ES-I3 (cell line): Measurements from ENCODE around the gene PATL2.
"Not testable (repeated sequence)": the region's sequence is repeated elsewhere in the genome, so short reads cannot be mapped to it uniquely, and the experiment has no call there.

Experiments used
- H3K36me3 ChIP-seq: 2 replicates; pipeline ENCODE4 v1.6.1; 2013; ENCODE audit warnings: mild to moderate bottlenecking, low read length, control low read depth, moderate library complexity; ENCODE audit not compliant: insufficient read depth
- H3K4me1 ChIP-seq: 2 replicates; pipeline ENCODE4 v1.6.1; 2013; ENCODE audit warnings: mild to moderate bottlenecking, control low read depth, low read length; ENCODE audit not compliant: insufficient read depth
- H3K9ac ChIP-seq: 2 replicates; pipeline ENCODE4 v1.6.1; 2013; ENCODE audit warnings: low read depth, mild to moderate bottlenecking, low read length, moderate library complexity
- H3K9me3 ChIP-seq: 2 replicates; pipeline ENCODE4 v1.6.1; 2013; ENCODE audit warnings: mild to moderate bottlenecking, low read length, moderate library complexity; ENCODE audit not compliant: control insufficient read depth, insufficient read depth

PATL2 gene

GRCh38 chr15:44711096-44711742 is at the start of gene PATL2, which contains the start of gene B2M:
Gene PATL2, minus strand, starts transcription at chr15:44711323. Its CDS starts 34,833 bp downstream, at chr15:44676490.
Gene B2M, plus strand, starts transcription at chr15:44711517. Its CDS starts 30 bp downstream, at chr15:44711547.
- Histone ChIP-seq H3K9ac (peak within 1 kb of the TSS; percentile 95), H3K4me1 (no peaks in the 10 kb centered on the region), H3K9me3 (no peaks in the 10 kb centered on the region), H3K36me3 (peaks cover 4% of the 10 kb centered on the region; the same call in 1 of the 2 replicates)

GRCh38 chr15:44753345-44753744 is 42.2 kb upstream of the PATL2 start:
- Histone ChIP-seq H3K4me1 (no peaks in the 10 kb centered on the region), H3K9me3 (no peaks in the 10 kb centered on the region; the same call in 1 of the 2 replicates), H3K9ac (no peak overlapping the region), H3K36me3 (no peaks in the 10 kb centered on the region)

GRCh38 chr15:44743454-44743853 is 32.3 kb upstream of the PATL2 start:
- H3K9ac ChIP-seq, H3K36me3 ChIP-seq, H3K9me3 ChIP-seq, H3K4me1 ChIP-seq: not testable (repeated sequence)

GRCh38 chr15:44739222-44739847 is 28.2 kb upstream of the PATL2 start:
- not testable (repeated sequence) for H3K9ac ChIP-seq, H3K9me3 ChIP-seq, H3K36me3 ChIP-seq, H3K4me1 ChIP-seq

GRCh38 chr15:44738340-44738984 is 27.3 kb upstream of the PATL2 start:
- H3K9me3 ChIP-seq = no peaks in the 10 kb centered on the region
- H3K36me3 ChIP-seq = no peaks in the 10 kb centered on the region
- peaks cover 3% of the 10 kb centered on the region; the same call in 1 of the 2 replicates for H3K4me1 ChIP-seq
- H3K9ac ChIP-seq = no peak overlapping the region

- no peak within 1 kb of the TSS for H3K9ac ChIP-seq
- H3K36me3 ChIP-seq = no peaks in the 10 kb centered on the region
- H3K9me3 ChIP-seq = no peaks in the 10 kb centered on the region
- H3K4me1 ChIP-seq = peaks cover 3% of the 10 kb centered on the region; the same call in 1 of the 2 replicates
Observed at GRCh38 chr15:44736181-44736765, 25.1 kb upstream of the PATL2 start, which contains the start of gene TRIM69. Gene TRIM69, plus strand, starts transcription at chr15:44736528. Its CDS starts 177 bp downstream, at chr15:44736705.

GRCh38 chr15:44735482-44736180 is 24.5 kb upstream of the PATL2 start:
- H3K9ac ChIP-seq = no peak overlapping the region
- H3K4me1 ChIP-seq = peaks cover 3% of the 10 kb centered on the region; the same call in 1 of the 2 replicates
- no peaks in the 10 kb centered on the region for H3K9me3 ChIP-seq
- H3K36me3 ChIP-seq = no peaks in the 10 kb centered on the region

- Histone ChIP-seq H3K9me3 (no peaks in the 10 kb centered on the region), H3K4me1 (peaks cover 3% of the 10 kb centered on the region; the same call in 1 of the 2 replicates), H3K9ac (no peak overlapping the region), H3K36me3 (no peaks in the 10 kb centered on the region)
Observed at GRCh38 chr15:44734839-44735481, 23.8 kb upstream of the PATL2 start.

GRCh38 chr15:44729408-44730127 is 18.4 kb upstream of the PATL2 start:
- peak overlapping the region; percentile 82 for H3K9ac ChIP-seq
- H3K36me3 ChIP-seq = no peaks in the 10 kb centered on the region
- H3K9me3 ChIP-seq = no peaks in the 10 kb centered on the region
- peaks cover 19% of the 10 kb centered on the region for H3K4me1 ChIP-seq

- no peaks in the 10 kb centered on the region for H3K9me3 ChIP-seq
- H3K36me3 ChIP-seq = no peaks in the 10 kb centered on the region
- H3K4me1 ChIP-seq = peaks cover 19% of the 10 kb centered on the region
- peak overlapping the region; percentile 82 for H3K9ac ChIP-seq
Observed at GRCh38 chr15:44728576-44729407, 17.7 kb upstream of the PATL2 start.

- not testable (repeated sequence) for H3K9me3 ChIP-seq, H3K36me3 ChIP-seq
- H3K9ac ChIP-seq = peak overlapping the region; percentile 82; the same call in 1 of the 2 replicates
- H3K4me1 ChIP-seq = peaks cover 19% of the 10 kb centered on the region
Observed at GRCh38 chr15:44728232-44728575, 17.1 kb upstream of the PATL2 start.

GRCh38 chr15:44727485-44728231 is 16.5 kb upstream of the PATL2 start:
- H3K9me3 ChIP-seq = no peaks in the 10 kb centered on the region
- H3K9ac ChIP-seq = peak overlapping the region; percentile 82; the same call in 1 of the 2 replicates
- H3K4me1 ChIP-seq = peaks cover 19% of the 10 kb centered on the region
- H3K36me3 ChIP-seq = no peaks in the 10 kb centered on the region
